C4-2B (cell line): Measurements from ENCODE around the gene MBOAT1.

Source experiments
- CTCF ChIP-seq: fragments of 450-650 bp; conservative IDR thresholded peaks from 2 replicates; pipeline ENCODE4 v1.5.1; 2017; ENCODE audit warnings: mild to moderate bottlenecking
- ZFX ChIP-seq: fragments of 450-650 bp; IDR thresholded peaks from 2 replicates; pipeline ENCODE4 v1.6.1; 2017

DNA sequence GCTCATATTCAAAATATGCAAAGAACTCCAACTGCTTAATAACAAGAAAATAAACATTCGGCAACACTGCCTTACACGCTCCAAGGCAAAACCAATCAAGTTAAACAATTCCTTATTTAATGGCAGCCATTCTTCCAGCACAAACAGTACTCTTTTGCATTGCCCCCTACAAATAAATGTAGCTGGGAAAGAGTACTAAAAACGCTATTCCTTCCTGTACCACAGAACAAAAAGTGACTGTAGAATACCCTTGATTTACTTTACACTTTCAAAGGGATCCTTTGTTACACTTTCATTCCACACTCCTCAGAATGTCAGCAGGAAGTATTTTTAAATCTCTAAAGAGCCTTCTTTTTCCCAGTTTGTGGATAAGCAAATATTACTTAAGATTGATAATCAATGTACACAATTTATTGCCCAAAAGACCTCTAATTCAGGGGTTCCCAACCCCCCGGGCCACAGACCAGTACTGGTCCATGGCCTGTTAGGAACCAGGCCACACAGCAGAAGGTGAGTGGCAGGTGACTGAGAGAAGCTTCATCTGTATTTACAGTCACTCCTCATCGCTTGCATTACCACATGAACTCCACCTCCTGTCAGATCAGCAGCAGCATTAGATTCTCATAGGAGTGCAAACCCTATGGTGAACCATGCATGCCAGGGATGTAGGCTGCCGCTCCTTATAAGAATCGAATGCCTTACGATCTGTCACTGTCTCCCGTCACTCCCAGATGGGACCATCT, 51.6 kb downstream of the MBOAT1 start:
- TF ChIP-seq CTCF (no peak), ZFX (no peak)
